ENCODE measurements around the gene PXK.

DNA sequence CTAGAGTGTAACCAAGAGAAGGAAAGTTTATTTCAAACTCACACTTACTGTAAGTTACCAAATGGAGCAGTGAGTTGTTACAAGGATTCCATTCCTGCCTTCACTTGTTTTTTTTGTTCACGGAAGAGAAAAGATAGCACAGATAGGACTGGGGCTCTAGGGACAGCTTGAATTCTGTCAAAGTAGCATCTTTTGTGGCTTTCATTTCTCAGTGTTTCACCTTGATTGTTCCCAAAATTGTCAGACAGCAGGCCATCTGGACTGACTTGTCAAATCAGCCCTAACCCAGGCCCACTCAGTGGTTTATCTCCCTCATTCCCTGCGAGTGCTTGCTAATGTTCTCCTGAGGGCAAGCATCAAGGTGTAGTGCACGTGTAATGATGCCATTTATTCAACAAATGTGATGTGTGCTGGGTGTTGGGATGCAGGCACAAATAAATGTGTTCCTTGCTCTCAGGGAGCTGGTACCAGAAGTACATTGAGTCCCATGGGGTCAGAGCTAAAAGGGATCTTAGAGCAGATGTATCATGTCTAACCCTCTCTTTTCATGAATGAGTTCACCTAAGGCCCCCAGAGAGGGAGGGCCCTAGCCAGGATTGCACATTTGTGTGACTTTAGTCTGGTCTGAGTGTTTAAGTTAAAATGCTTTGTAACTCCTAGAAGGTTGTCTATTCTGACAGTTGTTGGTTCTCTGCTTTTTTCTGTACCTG, 51.8 kb downstream of the PXK start:
- TF ChIP-seq, protein P1, sequence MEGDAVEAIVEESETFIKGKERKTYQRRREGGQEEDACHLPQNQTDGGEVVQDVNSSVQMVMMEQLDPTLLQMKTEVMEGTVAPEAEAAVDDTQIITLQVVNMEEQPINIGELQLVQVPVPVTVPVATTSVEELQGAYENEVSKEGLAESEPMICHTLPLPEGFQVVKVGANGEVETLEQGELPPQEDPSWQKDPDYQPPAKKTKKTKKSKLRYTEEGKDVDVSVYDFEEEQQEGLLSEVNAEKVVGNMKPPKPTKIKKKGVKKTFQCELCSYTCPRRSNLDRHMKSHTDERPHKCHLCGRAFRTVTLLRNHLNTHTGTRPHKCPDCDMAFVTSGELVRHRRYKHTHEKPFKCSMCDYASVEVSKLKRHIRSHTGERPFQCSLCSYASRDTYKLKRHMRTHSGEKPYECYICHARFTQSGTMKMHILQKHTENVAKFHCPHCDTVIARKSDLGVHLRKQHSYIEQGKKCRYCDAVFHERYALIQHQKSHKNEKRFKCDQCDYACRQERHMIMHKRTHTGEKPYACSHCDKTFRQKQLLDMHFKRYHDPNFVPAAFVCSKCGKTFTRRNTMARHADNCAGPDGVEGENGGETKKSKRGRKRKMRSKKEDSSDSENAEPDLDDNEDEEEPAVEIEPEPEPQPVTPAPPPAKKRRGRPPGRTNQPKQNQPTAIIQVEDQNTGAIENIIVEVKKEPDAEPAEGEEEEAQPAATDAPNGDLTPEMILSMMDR (conservative IDR thresholded peaks at IDR 0.05), result no peak
- TF ChIP-seq EZH2 (IDR thresholded peaks at IDR 0.05; ENCODE audit: low read depth), result no peak
